Caco-2 (cell line): Measurements from ENCODE around the gene UBE2R2. TPM values are rescaled to one million over a fixed set of nuclear protein-coding genes. Genes with fewer than 3 reads are reported as not detected.

Source experiments
- BruUV-seq: library from RNA; stranded (reverse); fragments of 400-500 nt; replicated peaks from 2 replicates; lab custom pipeline; 2021; lab: Mats Ljungman, UMichigan
- CTCF ChIA-PET: fragments of 300-600 bp; sonication (Branson Sonifier 250); formaldehyde crosslinking; loops from one replicate; lab custom pipeline; 2022; ENCODE audit warnings: antibody characterized with exemption; lab: Charles Lee
- POLR2A ChIA-PET: fragments of 300-600 bp; sonication (Branson Sonifier 250); formaldehyde crosslinking; loops from one replicate; lab custom pipeline; 2022; ENCODE audit warnings: antibody characterized with exemption; lab: Charles Lee
- DNase-seq, 2 experiments: peaks; one replicate each; pipeline versions ENCODE4 v3.0.0 to v3.0.0-alpha.2; 2020 to 2022
- H3K27me3 ChIP-seq: replicated peaks from 2 replicates; pipeline ENCODE4 v1.6.0; 2011; ENCODE audit warnings: low read length; ENCODE audit not compliant: control insufficient read depth, insufficient read depth
- H3K36me3 ChIP-seq: 2 replicates; pipeline ENCODE4 v1.5.1; 2011; ENCODE audit warnings: low read length; ENCODE audit not compliant: control insufficient read depth, insufficient read depth
- H3K4me1 ChIP-seq: fragments of 250-450 bp; sonication (Bioruptor Pico); 2 replicates; pipeline ENCODE4 v1.5.1; 2020; ENCODE audit warnings: mild to moderate bottlenecking
- H3K4me3 ChIP-seq: 2 replicates; pipeline ENCODE4 v1.5.1; 2011; ENCODE audit warnings: low read depth, mild to moderate bottlenecking, control low read depth, low read length
- H3K9me3 ChIP-seq: fragments of 250-450 bp; sonication (Bioruptor Pico); 2 replicates; pipeline ENCODE4 v1.5.1; 2020; ENCODE audit warnings: mild to moderate bottlenecking, moderate library complexity
- H3K27ac Mint-ChIP-seq: one replicate; pipeline ENCODE4 v1.8.0; 2022; ENCODE audit warnings: mixed read lengths; ENCODE audit not compliant: unreplicated experiment
- H3K27me3 Mint-ChIP-seq: one replicate; pipeline ENCODE4 v1.8.0; 2022; ENCODE audit warnings: mixed read lengths; ENCODE audit not compliant: insufficient read depth, unreplicated experiment
- H3K36me3 Mint-ChIP-seq: one replicate; pipeline ENCODE4 v1.8.0; 2022; ENCODE audit warnings: mild to moderate bottlenecking, mixed read lengths; ENCODE audit not compliant: insufficient read depth, unreplicated experiment
- H3K4me1 Mint-ChIP-seq: one replicate; pipeline ENCODE4 v1.8.0; 2022; ENCODE audit warnings: low read depth, mixed read lengths; ENCODE audit not compliant: unreplicated experiment
- H3K4me3 Mint-ChIP-seq: one replicate; pipeline ENCODE4 v1.8.0; 2022; ENCODE audit warnings: mild to moderate bottlenecking, moderate library complexity, mixed read lengths; ENCODE audit not compliant: unreplicated experiment
- H3K9me3 Mint-ChIP-seq: one replicate; pipeline ENCODE4 v1.8.0; 2022; ENCODE audit warnings: mixed read lengths; ENCODE audit not compliant: unreplicated experiment
- intact Hi-C: fragments of 100-400 bp; cut with micrococcal nuclease; formaldehyde crosslinking; loops from one replicate; pipeline ENCODE4 v1.10.0; 2022; ENCODE audit not compliant: unreplicated experiment
- total RNA-seq: library from RNA; stranded (reverse); gene quantifications from 2 replicates; pipeline ENCODE4 v1.2.3, GENCODE V29; 2022
- TF ChIP-seq, protein P1 (sequence below), 2 experiments: fragments of 200-600 bp in 1 of 2; IDR thresholded peaks; 1 replicate in 1 of 2; 2 replicates in 1 of 2; pipeline versions ENCODE4 v1.5.1 to v1.8.0; 2011 to 2022; ENCODE audit warnings: antibody characterized with exemption in 1 of 2, control low read depth in 1 of 2, inconsistent platforms in 1 of 2, low read depth in 1 of 2, low read length in 1 of 2, mild to moderate bottlenecking in 1 of 2, moderate library complexity in 1 of 2; ENCODE audit not compliant: insufficient read depth in 1 of 2, severe bottlenecking in 1 of 2, unreplicated experiment in 1 of 2

UBE2R2 gene
- total RNA-seq, 1 experiment from 2014 or later, result 52.3 TPM

DNA sequence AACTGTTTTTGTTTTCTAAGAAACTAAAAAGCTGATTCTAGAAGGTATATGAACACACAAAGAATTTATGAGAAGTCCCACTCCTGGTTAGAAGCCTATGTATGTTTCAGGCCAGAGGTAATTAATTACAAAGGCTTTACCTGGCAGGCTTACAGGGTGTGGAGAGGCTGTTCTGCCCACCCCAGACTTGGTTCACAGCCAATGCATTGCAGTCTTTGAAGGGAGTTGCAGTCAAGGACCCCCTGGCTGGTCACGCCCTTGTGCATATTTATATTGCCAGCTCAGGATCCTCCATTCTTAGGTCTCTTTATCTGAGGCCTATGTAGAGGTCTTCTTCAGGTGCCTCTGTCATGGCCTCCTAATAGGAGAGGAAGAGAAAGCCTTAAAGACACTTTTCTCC is 35.2 kb upstream of the UBE2R2 start:
- no peak overlapping the region for H3K4me3 Mint-ChIP-seq
- no peak for DNase-seq
- Histone ChIP-seq H3K4me3 (no peak overlapping the region), H3K36me3 (no peaks in the 10 kb centered on the region), H3K4me1 (no peaks in the 10 kb centered on the region), H3K9me3 (no peaks in the 10 kb centered on the region), H3K27me3 (no peaks in the 10 kb centered on the region)
- H3K27me3 Mint-ChIP-seq, result no peaks in the 10 kb centered on the region
- no peak overlapping the region for H3K27ac Mint-ChIP-seq
- BruUV-seq, result no TSS peak
- no peaks in the 10 kb centered on the region for H3K9me3 Mint-ChIP-seq
- H3K36me3 Mint-ChIP-seq, result no peaks in the 10 kb centered on the region
- POLR2A ChIA-PET, result no interaction called here
- CTCF ChIA-PET, result interaction anchor here (0.6 kb wide), 1 partner anchor 81 kb away, joined by 3 read pairs; no protein-coding TSS in a partner anchor
- intact Hi-C loops, result no loop called here
- TF ChIP-seq, protein P1, sequence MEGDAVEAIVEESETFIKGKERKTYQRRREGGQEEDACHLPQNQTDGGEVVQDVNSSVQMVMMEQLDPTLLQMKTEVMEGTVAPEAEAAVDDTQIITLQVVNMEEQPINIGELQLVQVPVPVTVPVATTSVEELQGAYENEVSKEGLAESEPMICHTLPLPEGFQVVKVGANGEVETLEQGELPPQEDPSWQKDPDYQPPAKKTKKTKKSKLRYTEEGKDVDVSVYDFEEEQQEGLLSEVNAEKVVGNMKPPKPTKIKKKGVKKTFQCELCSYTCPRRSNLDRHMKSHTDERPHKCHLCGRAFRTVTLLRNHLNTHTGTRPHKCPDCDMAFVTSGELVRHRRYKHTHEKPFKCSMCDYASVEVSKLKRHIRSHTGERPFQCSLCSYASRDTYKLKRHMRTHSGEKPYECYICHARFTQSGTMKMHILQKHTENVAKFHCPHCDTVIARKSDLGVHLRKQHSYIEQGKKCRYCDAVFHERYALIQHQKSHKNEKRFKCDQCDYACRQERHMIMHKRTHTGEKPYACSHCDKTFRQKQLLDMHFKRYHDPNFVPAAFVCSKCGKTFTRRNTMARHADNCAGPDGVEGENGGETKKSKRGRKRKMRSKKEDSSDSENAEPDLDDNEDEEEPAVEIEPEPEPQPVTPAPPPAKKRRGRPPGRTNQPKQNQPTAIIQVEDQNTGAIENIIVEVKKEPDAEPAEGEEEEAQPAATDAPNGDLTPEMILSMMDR (IDR thresholded peaks at IDR 0.05; ENCODE audit: insufficient read depth in 1 of 2, low read depth in 1 of 2, low read length in 1 of 2, severe bottlenecking in 1 of 2, unreplicated experiment in 1 of 2), result no peak
- peaks cover 7% of the 10 kb centered on the region for H3K4me1 Mint-ChIP-seq

DNA sequence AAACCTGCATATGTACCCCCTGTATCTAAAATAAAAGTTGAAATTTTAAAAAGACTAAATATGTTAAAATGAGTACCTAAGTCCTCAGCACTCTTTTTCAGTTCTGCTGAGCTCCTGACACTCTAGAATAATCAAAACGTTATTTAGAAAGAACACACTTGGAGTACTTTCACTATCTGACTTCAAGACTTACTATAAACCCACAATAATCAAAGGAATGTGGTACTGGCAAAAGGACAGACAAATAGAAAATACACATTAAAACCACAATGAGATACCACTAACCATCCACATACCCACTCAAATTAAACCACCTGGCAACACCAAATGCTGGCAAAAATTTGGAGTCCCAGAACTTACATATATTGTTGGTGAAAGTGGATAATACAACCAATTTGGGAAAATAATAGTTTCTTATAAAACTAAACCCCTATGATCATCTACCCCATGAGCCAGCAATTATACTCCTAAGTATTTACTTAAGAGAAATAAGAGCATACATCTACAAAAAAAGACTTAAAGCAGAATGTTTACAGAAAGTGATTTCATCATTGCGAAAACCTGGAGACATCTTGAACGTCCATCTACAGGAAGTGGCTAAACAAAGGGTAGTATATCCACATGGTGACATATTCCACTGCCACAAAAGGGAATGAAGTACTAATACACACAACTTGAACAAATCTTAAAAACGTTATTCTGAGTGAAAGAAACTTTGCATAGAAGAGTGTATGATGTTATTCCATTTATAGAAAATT is 34.4 kb upstream of the UBE2R2 start:
- Histone ChIP-seq H3K9me3 (no peaks in the 10 kb centered on the region), H3K4me3 (no peak overlapping the region), H3K27me3 (no peaks in the 10 kb centered on the region), H3K36me3 (no peaks in the 10 kb centered on the region), H3K4me1 (no peaks in the 10 kb centered on the region)
- H3K36me3 Mint-ChIP-seq, result no peaks in the 10 kb centered on the region
- intact Hi-C loops, result no loop called here
- no peaks in the 10 kb centered on the region for H3K27me3 Mint-ChIP-seq
- no peak for DNase-seq
- no peak overlapping the region for H3K27ac Mint-ChIP-seq
- no peaks in the 10 kb centered on the region for H3K9me3 Mint-ChIP-seq
- POLR2A ChIA-PET, result no interaction called here
- TF ChIP-seq, protein P1 (IDR thresholded peaks at IDR 0.05; ENCODE audit: insufficient read depth in 1 of 2, low read depth in 1 of 2, low read length in 1 of 2, severe bottlenecking in 1 of 2, unreplicated experiment in 1 of 2), result no peak
- CTCF ChIA-PET, result no interaction called here
- H3K4me3 Mint-ChIP-seq, result no peak overlapping the region
- BruUV-seq, result no TSS peak
- peaks cover 7% of the 10 kb centered on the region for H3K4me1 Mint-ChIP-seq

DNA sequence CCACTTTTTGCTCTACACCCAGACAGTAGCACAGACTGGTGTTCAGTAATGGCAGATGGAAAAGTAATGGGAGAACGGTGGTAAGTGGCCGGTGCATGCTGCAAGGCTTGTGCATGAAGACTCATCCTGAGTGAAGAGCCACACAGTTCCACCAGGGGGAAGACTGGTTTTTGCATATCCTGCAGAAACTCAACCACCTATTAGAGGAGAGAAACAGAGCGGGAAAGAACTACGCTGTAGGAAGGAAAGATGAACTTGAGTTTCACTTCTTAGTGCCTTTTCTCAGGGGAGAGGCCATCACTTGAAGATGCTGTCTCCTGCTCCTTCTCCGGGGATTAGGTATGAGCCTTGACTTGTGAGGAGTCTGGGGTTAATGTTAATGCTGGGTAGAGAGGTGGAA is 31.0 kb upstream of the UBE2R2 start:
- BruUV-seq, result no TSS peak
- CTCF ChIA-PET, result no interaction called here

More for the DNA sequence above, 31.0 kb upstream of the UBE2R2 start:
- H3K4me1 Mint-ChIP-seq, result no peaks in the 10 kb centered on the region
- Histone ChIP-seq H3K4me3 (no peak overlapping the region), H3K9me3 (no peaks in the 10 kb centered on the region), H3K27me3 (no peaks in the 10 kb centered on the region), H3K36me3 (no peaks in the 10 kb centered on the region), H3K4me1 (no peaks in the 10 kb centered on the region)
- H3K27ac Mint-ChIP-seq, result no peak overlapping the region
- TF ChIP-seq, protein P1 (IDR thresholded peaks at IDR 0.05; ENCODE audit: insufficient read depth in 1 of 2, low read depth in 1 of 2, low read length in 1 of 2, severe bottlenecking in 1 of 2, unreplicated experiment in 1 of 2), result peak; percentile 27 to 41
- H3K36me3 Mint-ChIP-seq, result no peaks in the 10 kb centered on the region
- H3K27me3 Mint-ChIP-seq, result no peaks in the 10 kb centered on the region
- intact Hi-C loops, result loop anchor here (1.0 kb wide), 1 partner anchor 66 kb away; no protein-coding TSS in a partner anchor
- peak in 1 of 2 experiments; percentile 29 for DNase-seq
- no peak overlapping the region for H3K4me3 Mint-ChIP-seq
- H3K9me3 Mint-ChIP-seq, result no peaks in the 10 kb centered on the region
- POLR2A ChIA-PET, result no interaction called here
